Peyer's patch (tissue), 4 donors: ENCODE measurements around the gene FLRT1. TPM values are rescaled to one million over a fixed set of nuclear protein-coding genes. Genes with fewer than 3 reads are reported as not detected.

Source experiments
- DNase-seq, 3 donors: peaks; one replicate each; pipeline ENCODE4 v3.0.0-alpha.2; 2017 to 2019
- H3K27ac ChIP-seq, 4 donors: fragments of 200-600 bp; sonication (generic); one replicate each; pipeline ENCODE4 v1.5.1; 2016 to 2019
- H3K27me3 ChIP-seq, 2 donors: fragments of 200-600 bp; sonication (generic); one replicate each; pipeline ENCODE4 v1.5.1; 2019
- H3K36me3 ChIP-seq, 3 donors: fragments of 200-600 bp; sonication (generic); one replicate each; pipeline ENCODE4 v1.5.1; 2016 to 2019
- H3K4me1 ChIP-seq, 4 donors: fragments of 200-600 bp; sonication (generic); one replicate each; pipeline ENCODE4 v1.5.1; 2016 to 2019
- H3K4me3 ChIP-seq, 4 donors: fragments of 200-600 bp; sonication (generic); 1 replicate in 3 of 4; 2 replicates in 1 of 4; pipeline ENCODE4 v1.5.1; 2016 to 2019; ENCODE audit warnings: mild to moderate bottlenecking in 1 of 4
- H3K9me3 ChIP-seq, 4 donors: fragments of 200-600 bp; sonication (generic); one replicate each; pipeline ENCODE4 v1.5.1; 2016 to 2019; ENCODE audit warnings: mild to moderate bottlenecking in 1 of 4
- CTCF ChIP-seq, 6 experiments: fragments of 450-650 bp in 4 of 6; fragments of 200-600 bp in 2 of 6; sonication (generic) in 1 of 6; IDR thresholded peaks; one replicate each; pipeline ENCODE4 v1.5.1; 2017 to 2019; ENCODE audit warnings: antibody characterized with exemption in 6 of 6, mild to moderate bottlenecking in 3 of 6, moderate library complexity in 1 of 6
- POLR2A ChIP-seq, 2 donors: fragments of 450-650 bp; IDR thresholded peaks; one replicate each; pipeline ENCODE4 v1.5.1; 2017; ENCODE audit warnings: antibody characterized with exemption in 2 of 2, mild to moderate bottlenecking in 2 of 2, moderate library complexity in 2 of 2
- total RNA-seq, 4 donors: library from RNA; depleted of rRNA; stranded (reverse); fragments of >200 nt; gene quantifications; one replicate each; pipeline ENCODE4 v1.1.0, GENCODE V29; 2016

FLRT1 gene
- total RNA-seq, 4 donors from 2014 or later: 0.27 TPM; not detected in 3

GRCh38 chr11:64053699-64054098 is 18.0 kb downstream of the FLRT1 start:
- Histone ChIP-seq H3K4me1 (no peaks in the 10 kb centered on the region), H3K4me3 (no peak overlapping the region), H3K27me3 (no peaks in the 10 kb centered on the region), H3K27ac (no peak overlapping the region), H3K36me3 (no peaks in the 10 kb centered on the region), H3K9me3 (no peaks in the 10 kb centered on the region)
- no peak for TF ChIP-seq CTCF (IDR thresholded peaks at IDR 0.05)
- TF ChIP-seq POLR2A (IDR thresholded peaks at IDR 0.05): no peak
- no peak for DNase-seq

- H3K27me3 ChIP-seq: no peaks in the 10 kb centered on the region
- no peaks in the 10 kb centered on the region for H3K36me3 ChIP-seq
- H3K4me1 ChIP-seq: no peaks in the 10 kb centered on the region
- H3K9me3 ChIP-seq: no peaks in the 10 kb centered on the region
- no peak overlapping the region for H3K27ac ChIP-seq
- no peak overlapping the region for H3K4me3 ChIP-seq
- DNase-seq: no peak
- TF ChIP-seq POLR2A (IDR thresholded peaks at IDR 0.05) (no peak), CTCF (IDR thresholded peaks at IDR 0.05) (no peak)
Measured at GRCh38 chr11:64055077-64055476, 19.3 kb downstream of the FLRT1 start.

GRCh38 chr11:64056213-64056785 is 20.6 kb downstream of the FLRT1 start:
- Histone ChIP-seq H3K36me3 (no peaks in the 10 kb centered on the region), H3K27ac (no peak overlapping the region), H3K27me3 (no peaks in the 10 kb centered on the region), H3K4me3 (no peak overlapping the region), H3K9me3 (no peaks in the 10 kb centered on the region), H3K4me1 (peaks cover 0 to 10% (median 0%) of the 10 kb centered on the region in 4 donors)
- DNase-seq: no peak
- TF ChIP-seq POLR2A (IDR thresholded peaks at IDR 0.05) (no peak), CTCF (IDR thresholded peaks at IDR 0.05) (no peak)

- Histone ChIP-seq H3K27me3 (no peaks in the 10 kb centered on the region), H3K4me1 (peaks cover 0 to 11% (median 0%) of the 10 kb centered on the region in 4 donors), H3K4me3 (no peak overlapping the region), H3K9me3 (no peaks in the 10 kb centered on the region), H3K36me3 (no peaks in the 10 kb centered on the region), H3K27ac (no peak overlapping the region)
- no peak for TF ChIP-seq POLR2A (IDR thresholded peaks at IDR 0.05)
- no peak for TF ChIP-seq CTCF (IDR thresholded peaks at IDR 0.05)
- DNase-seq: no peak
Measured at GRCh38 chr11:64056861-64057260, 21.1 kb downstream of the FLRT1 start.

DNA sequence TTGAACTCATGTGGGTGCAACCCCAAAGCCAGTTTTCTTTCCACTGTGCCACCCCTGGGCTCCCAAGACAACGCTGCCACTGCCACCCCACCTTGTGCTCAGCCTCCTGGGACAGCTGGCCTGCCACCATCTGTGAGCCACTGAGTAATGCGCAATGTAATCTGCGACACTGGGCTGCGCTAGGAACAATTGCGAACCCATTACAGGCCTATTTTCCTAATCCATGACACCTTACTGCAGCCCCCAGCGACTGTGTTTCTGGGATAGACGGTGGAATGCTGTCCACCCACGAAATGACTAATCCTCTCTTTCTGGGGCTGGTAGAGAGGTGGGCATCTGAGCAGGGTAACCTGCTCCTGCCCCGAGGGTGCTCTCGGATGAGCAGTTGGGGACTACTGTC is 22.2 kb downstream of the FLRT1 start:
- H3K27ac ChIP-seq: no peak overlapping the region
- no peak for TF ChIP-seq CTCF (IDR thresholded peaks at IDR 0.05)
- TF ChIP-seq POLR2A (IDR thresholded peaks at IDR 0.05): no peak
- no peak for DNase-seq
- no peak overlapping the region for H3K4me3 ChIP-seq
- no peaks in the 10 kb centered on the region for H3K27me3 ChIP-seq
- no peaks in the 10 kb centered on the region for H3K9me3 ChIP-seq
- H3K36me3 ChIP-seq: no peaks in the 10 kb centered on the region
- peaks cover 0 to 11% (median 0%) of the 10 kb centered on the region in 4 donors for H3K4me1 ChIP-seq

DNA sequence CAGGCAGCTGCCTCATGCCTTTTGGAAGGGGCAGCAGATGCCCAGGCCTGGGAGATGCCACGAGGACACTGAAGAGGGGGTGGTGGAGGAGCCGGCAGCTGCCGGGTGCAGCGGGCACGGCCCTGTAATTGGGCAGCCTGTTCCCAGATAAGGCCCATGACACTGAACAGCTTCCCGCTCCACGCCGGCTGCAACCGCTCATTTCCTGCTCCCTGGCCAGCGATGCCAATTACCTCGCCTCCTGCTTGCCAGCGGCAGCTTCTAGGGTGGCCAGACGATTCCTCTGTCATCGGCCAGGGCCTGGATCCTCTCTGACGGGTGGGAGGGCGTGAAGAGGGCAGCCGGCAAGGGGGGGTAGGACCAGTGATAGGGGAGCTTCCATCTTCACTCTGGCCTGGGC is 22.8 kb downstream of the FLRT1 start:
- no peak overlapping the region for H3K4me3 ChIP-seq
- DNase-seq: no peak
- no peaks in the 10 kb centered on the region for H3K36me3 ChIP-seq
- H3K4me1 ChIP-seq: peaks cover 0 to 11% (median 0%) of the 10 kb centered on the region in 4 donors
- no peaks in the 10 kb centered on the region for H3K9me3 ChIP-seq
- TF ChIP-seq CTCF (IDR thresholded peaks at IDR 0.05): no peak
- no peak for TF ChIP-seq POLR2A (IDR thresholded peaks at IDR 0.05)
- no peak overlapping the region for H3K27ac ChIP-seq
- no peaks in the 10 kb centered on the region for H3K27me3 ChIP-seq
